ENCODE results near the gene CBX8. TPM values are rescaled to one million over a fixed set of nuclear protein-coding genes. Genes with fewer than 3 reads are reported as not detected.

Gene CBX8
- total RNA-seq, 4 donors from 2014 or later, result 1.7 to 3.5 (median 2.7) TPM

GRCh38 chr17:79835470-79835899 is 38.6 kb upstream of the CBX8 start:
- H3K4me3 ChIP-seq (replicated peaks in 1 of 3), result no peak overlapping the region
- no peak overlapping the region for H3K27ac ChIP-seq
- H3K36me3 ChIP-seq, result peaks cover 18 to 20% of the 10 kb centered on the region in 2 donors
- no peaks in the 10 kb centered on the region for H3K27me3 ChIP-seq
- 87 to 88% methylated on average over 11 to 12 of the region's 13 CpGs for WGBS, 2 donors
- intact Hi-C loops (cut with DNase I), result no loop called here
- TF ChIP-seq POLR2A (IDR thresholded peaks at IDR 0.05) (no peak), CTCF (IDR thresholded peaks at IDR 0.05) (no peak)
- no peaks in the 10 kb centered on the region for H3K9me3 ChIP-seq
- peaks cover 56 to 63% of the 10 kb centered on the region in 2 donors for H3K4me1 ChIP-seq
- DNase-seq, result no peak

GRCh38 chr17:79834565-79835469 is 37.9 kb upstream of the CBX8 start:
- WGBS, 2 donors, result 89 to 94% methylated on average over 38 to 53 of the region's 61 CpGs

GRCh38 chr17:79833744-79834564 is 37.1 kb upstream of the CBX8 start:
- intact Hi-C loops (cut with DNase I), result no loop called here
- 85 to 90% methylated on average over 45 to 79 of the region's 83 CpGs for WGBS, 2 donors
- H3K36me3 ChIP-seq, result peaks cover 18 to 20% of the 10 kb centered on the region in 2 donors
- no peak overlapping the region for H3K4me3 ChIP-seq (replicated peaks in 1 of 3)
- no peak for DNase-seq
- no peaks in the 10 kb centered on the region for H3K9me3 ChIP-seq
- peaks cover 59 to 68% of the 10 kb centered on the region in 2 donors for H3K4me1 ChIP-seq
- no peak overlapping the region for H3K27ac ChIP-seq
- TF ChIP-seq CTCF (IDR thresholded peaks at IDR 0.05), result no peak
- no peak for TF ChIP-seq POLR2A (IDR thresholded peaks at IDR 0.05)
- no peaks in the 10 kb centered on the region for H3K27me3 ChIP-seq

More at GRCh38 chr17:79834565-79835469, 37.9 kb upstream of the CBX8 start:
- Histone ChIP-seq H3K9me3 (no peaks in the 10 kb centered on the region), H3K4me3 (replicated peaks in 1 of 3) (no peak overlapping the region), H3K36me3 (peaks cover 18 to 20% of the 10 kb centered on the region in 2 donors), H3K27me3 (no peaks in the 10 kb centered on the region), H3K27ac (no peak overlapping the region), H3K4me1 (peaks cover 53 to 63% of the 10 kb centered on the region in 2 donors)
- DNase-seq, result no peak
- intact Hi-C loops (cut with DNase I), result no loop called here
- TF ChIP-seq POLR2A (IDR thresholded peaks at IDR 0.05) (no peak), CTCF (IDR thresholded peaks at IDR 0.05) (peak; percentile 29 to 59 (median 38))

- no peak overlapping the region for H3K27ac ChIP-seq
- no peak overlapping the region for H3K4me3 ChIP-seq (replicated peaks in 1 of 3)
- DNase-seq, result no peak
- WGBS, 2 donors, result 91 to 93% methylated on average over 7 of the region's 7 CpGs
- peaks cover 63 to 74% of the 10 kb centered on the region in 2 donors for H3K4me1 ChIP-seq
- H3K27me3 ChIP-seq, result no peaks in the 10 kb centered on the region
- TF ChIP-seq CTCF (IDR thresholded peaks at IDR 0.05) (no peak), POLR2A (IDR thresholded peaks at IDR 0.05) (no peak)
- H3K9me3 ChIP-seq, result no peaks in the 10 kb centered on the region
- H3K36me3 ChIP-seq, result peaks cover 18 to 20% of the 10 kb centered on the region in 2 donors
- intact Hi-C loops (cut with DNase I), result no loop called here
Observed at GRCh38 chr17:79833110-79833450, 36.2 kb upstream of the CBX8 start.

Data from thyroid gland (tissue), 4 donors.